Measurements from ENCODE around the gene TUBB4A. TPM values are rescaled to one million over a fixed set of nuclear protein-coding genes. Genes with fewer than 3 reads are reported as not detected.
"Not testable (repeated sequence)": the region's sequence is repeated elsewhere in the genome, so short reads cannot be mapped to it uniquely, and the experiment has no call there.

Gene TUBB4A
- 0.58 TPM for total RNA-seq
- long read RNA-seq, partial matches to known transcripts, result 0 of 1 reads
- long read RNA-seq, other reads (novel, unspliced or antisense), result 0 of 1 reads

DNA sequence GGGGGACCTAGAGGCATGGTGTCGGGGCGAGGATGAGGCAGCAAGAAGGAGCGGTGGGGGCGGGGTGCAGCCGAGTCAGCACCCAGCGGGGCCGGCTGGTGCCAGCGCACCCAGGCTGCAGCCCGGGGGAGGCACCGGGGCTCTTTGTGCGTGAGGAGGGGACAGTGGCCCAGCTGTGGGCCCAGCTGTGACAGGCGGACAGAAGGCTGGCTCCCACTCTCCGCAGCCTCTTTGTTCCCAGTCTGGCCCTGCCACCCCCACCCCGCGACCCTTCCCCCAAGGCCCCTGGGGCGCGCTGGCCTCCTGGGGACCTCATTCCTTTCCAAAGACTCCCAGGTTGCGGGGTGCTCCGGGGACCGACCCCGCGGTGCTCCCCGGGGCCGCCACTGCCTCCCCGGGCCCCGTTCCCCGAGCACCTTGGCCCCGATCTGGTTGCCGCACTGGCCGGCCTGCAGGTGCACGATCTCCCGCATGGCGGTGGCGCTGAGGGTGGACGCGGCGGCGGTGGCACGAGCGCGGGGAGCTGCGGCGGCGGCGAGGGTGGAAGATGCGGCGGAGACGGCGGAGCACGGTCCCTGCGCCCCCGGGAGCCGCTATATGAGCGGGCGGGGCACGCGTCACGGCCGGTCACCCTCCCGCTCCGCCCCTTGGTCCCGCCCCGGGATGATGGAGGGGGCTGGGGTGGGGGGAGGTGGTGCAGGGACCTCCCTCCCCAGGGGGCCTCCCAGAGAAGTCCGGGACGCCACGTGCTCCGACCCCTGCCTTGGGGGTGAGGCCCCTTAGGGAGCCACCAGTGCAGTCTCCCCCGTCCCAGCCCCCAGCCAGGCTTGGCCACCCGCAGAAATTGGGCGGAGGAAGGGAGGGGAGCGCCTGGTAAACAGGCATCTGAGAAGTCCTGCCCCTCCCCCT, at the start of gene TUBB4A:
TSS of gene TUBB4A (minus strand) at position 570 of the 909 bp plus-strand sequence. CDS start at position 473, 97 bp downstream.
- H3K4me1 ChIP-seq, result peaks cover 10% of the 10 kb centered on the region
- peak within 1 kb of the TSS; percentile 39 for H3K4me3 ChIP-seq
- no peaks in the 10 kb centered on the region for H3K36me3 ChIP-seq
- no peaks in the 10 kb centered on the region for H3K9me3 ChIP-seq
- no peak within 1 kb of the TSS for H3K27ac ChIP-seq
- peak; percentile 39 for ATAC-seq
- peaks cover 29% of the 10 kb centered on the region for H3K27me3 ChIP-seq
- intact Hi-C loops (cut with DNase I), result no loop called here
- TF ChIP-seq, protein P1, sequence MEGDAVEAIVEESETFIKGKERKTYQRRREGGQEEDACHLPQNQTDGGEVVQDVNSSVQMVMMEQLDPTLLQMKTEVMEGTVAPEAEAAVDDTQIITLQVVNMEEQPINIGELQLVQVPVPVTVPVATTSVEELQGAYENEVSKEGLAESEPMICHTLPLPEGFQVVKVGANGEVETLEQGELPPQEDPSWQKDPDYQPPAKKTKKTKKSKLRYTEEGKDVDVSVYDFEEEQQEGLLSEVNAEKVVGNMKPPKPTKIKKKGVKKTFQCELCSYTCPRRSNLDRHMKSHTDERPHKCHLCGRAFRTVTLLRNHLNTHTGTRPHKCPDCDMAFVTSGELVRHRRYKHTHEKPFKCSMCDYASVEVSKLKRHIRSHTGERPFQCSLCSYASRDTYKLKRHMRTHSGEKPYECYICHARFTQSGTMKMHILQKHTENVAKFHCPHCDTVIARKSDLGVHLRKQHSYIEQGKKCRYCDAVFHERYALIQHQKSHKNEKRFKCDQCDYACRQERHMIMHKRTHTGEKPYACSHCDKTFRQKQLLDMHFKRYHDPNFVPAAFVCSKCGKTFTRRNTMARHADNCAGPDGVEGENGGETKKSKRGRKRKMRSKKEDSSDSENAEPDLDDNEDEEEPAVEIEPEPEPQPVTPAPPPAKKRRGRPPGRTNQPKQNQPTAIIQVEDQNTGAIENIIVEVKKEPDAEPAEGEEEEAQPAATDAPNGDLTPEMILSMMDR (IDR thresholded peaks at IDR 0.05), result no peak
- no peak for DNase-seq

DNA sequence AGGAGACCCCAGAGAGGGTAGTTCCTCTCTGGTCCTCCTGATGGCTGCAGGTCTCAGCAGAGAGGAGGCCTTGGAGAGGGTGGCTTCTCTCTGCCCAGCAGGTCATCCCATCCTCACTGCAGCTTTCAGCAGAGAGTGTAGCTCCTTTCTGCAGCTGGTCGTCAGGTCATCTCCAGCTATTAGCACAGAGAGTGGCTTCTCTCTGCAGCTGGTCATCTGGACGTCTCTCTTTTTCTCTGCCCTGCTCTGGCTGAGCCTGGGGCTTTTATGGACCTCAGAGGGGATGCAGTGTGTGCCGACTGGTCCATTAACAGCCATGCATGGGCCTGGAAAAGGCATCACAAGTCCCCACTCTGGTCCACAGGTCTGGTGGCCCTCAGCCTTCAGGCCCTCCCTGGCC, 49.0 kb upstream of the TUBB4A start:
- Histone ChIP-seq H3K4me1 (no peaks in the 10 kb centered on the region), H3K27ac (no peak overlapping the region), H3K9me3 (no peaks in the 10 kb centered on the region), H3K4me3 (no peak overlapping the region), H3K27me3 (no peaks in the 10 kb centered on the region), H3K36me3 (no peaks in the 10 kb centered on the region)
- intact Hi-C loops (cut with DNase I), result no loop called here
- ATAC-seq (peak; percentile 22), DNase-seq (no peak)
- TF ChIP-seq, protein P1 (IDR thresholded peaks at IDR 0.05), result no peak

DNA sequence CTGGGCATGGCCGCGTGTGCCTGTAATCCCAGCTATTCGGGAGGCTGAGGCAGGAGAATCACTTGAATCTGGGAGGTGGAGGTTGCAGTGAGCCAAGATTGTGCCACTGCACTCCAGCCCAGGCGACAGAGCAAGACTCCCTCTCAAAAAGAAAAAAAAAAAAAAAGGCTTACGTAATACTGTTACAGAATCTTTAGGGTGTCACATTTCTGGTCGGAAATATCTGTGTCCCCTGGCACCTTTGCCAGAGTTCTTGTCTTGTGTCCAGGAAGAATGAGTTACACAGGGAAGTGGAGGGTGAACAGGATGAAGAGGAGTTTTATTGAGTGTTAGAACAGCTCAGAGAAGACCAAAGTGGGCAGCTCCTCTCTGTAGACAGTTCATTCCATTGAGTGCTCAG, 48.6 kb upstream of the TUBB4A start:
- DNase-seq; intact Hi-C loops (cut with DNase I): not testable (repeated sequence)
- peak; percentile 29 for ATAC-seq

DNA sequence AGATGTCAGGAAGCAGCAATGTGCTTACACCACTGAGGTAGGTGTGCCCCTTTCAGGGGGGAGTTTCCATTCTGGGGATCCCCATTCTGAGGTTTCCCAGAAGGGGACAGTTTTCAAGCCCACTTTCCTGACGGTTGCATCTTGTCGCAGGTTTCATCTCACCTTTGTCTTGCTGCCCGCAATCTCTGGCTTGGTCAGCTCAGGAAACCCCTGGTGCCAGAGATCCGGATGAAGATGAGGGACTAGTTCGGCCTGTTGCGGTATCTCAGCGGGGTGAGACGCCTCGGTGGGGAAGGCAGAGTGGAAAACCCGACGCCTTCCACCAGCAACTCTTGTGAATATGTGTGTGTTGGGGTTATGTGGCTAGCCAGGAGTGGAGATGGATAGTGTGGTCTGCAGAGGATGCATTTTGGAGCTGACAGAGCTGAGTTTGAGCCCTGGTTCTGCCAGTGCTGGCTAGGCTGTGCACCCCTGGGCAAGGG, 41.8 kb upstream of the TUBB4A start:
- intact Hi-C loops (cut with DNase I), result no loop called here
- Histone ChIP-seq H3K4me1 (no peaks in the 10 kb centered on the region), H3K9me3 (no peaks in the 10 kb centered on the region), H3K27ac (no peak overlapping the region), H3K36me3 (no peaks in the 10 kb centered on the region), H3K4me3 (no peak overlapping the region), H3K27me3 (no peaks in the 10 kb centered on the region)
- DNase-seq, result no peak
- ATAC-seq, result no peak
- TF ChIP-seq, protein P1 (IDR thresholded peaks at IDR 0.05), result no peak

More for the DNA sequence above, 48.6 kb upstream of the TUBB4A start:
- H3K27ac ChIP-seq, H3K9me3 ChIP-seq, H3K4me3 ChIP-seq, H3K4me1 ChIP-seq, H3K27me3 ChIP-seq, H3K36me3 ChIP-seq: not testable (repeated sequence)

DNA sequence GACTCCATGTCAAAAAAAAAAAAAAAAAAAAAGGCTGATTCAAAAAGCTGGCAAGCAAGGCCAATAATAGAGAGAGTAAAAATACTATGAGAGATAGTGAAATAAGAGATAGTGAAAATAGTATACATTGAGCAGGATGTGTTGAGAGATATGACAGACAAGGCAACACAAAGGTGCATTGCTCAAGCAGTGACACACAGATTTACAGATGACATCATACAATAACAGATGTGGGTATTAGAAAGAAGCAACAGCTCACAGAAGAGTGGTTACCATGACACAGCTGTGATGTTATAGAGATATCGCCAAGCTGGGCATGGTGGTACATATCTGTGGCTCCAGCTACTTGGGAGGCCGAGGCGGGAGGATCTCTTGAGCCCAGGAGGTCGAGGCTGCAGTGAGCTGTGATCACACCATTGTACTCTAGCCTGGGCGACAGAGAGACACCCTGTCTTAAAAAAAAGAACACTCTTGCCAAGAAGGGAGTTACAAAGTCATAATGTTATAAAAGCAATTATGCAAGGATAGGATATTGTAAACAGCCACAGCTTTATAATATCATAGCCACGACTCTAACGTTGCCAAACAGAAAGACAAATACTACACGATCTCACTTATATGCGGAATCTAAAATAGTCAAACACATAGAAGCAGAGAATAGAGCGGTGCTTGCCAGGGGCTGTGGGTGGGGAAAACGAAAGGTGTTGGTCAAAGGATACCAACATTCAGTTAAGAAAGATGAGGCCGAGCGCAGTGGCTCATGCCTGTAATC, 39.0 kb upstream of the TUBB4A start:
- Histone ChIP-seq H3K4me3 (no peak overlapping the region), H3K27me3 (no peaks in the 10 kb centered on the region), H3K9me3 (no peaks in the 10 kb centered on the region), H3K36me3 (no peaks in the 10 kb centered on the region), H3K27ac (no peak overlapping the region), H3K4me1 (no peaks in the 10 kb centered on the region)
- DNase-seq (peak; percentile 11), ATAC-seq (no peak)
- TF ChIP-seq, protein P1 (IDR thresholded peaks at IDR 0.05), result no peak
- intact Hi-C loops (cut with DNase I), result no loop called here

All from upper lobe of right lung (tissue), 1 donor.